CD4-positive, alpha-beta T cell treated with Interleukin-6 at 100 ng/mL for 8 hours (primary cell): ENCODE measurements around the gene TRIP12.
A peak's percentile ranks its signal among the peaks of the same experiment; 100 is the strongest.
"Not testable (repeated sequence)": the region's sequence is repeated elsewhere in the genome, so short reads cannot be mapped to it uniquely, and the experiment has no call there.

Experiments
- DNase-seq: peaks from one replicate; pipeline ENCODE4 v3.0.0-alpha.2; 2020; ENCODE audit warnings: mixed read lengths, low spot score

The TRIP12 gene

DNA sequence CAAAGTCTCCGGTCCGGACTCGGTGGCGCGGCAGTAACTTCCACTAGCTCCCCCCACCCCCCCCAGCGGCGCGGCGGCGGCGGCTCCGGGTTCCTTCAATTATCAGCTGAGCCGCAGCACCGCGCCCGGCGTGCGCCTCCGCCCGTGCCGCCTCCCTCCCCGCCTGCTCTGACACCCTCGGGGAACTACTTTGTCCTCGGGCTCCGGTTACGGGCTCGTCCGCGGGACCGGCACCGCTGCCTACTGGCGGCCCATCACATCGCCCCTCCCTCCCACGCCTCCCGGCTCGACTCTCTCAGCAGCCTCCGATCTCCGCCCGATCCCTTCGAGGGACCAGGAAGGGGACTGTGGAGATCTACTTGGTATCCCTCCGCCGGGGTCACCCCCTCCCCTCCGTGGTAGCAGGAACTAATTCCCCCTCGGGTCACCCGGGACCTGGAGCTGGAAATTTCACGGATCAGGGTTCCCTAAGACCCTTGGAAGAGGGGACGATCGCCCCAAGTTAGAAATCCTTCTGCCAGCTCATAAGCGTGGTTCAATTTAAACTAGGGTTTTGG lies at the start of gene TRIP12:
TRIP12 (minus strand) TSS at position 118 of the 557 bp plus-strand sequence. CDS start 41,930 bp downstream, outside the sequence.
- peak; percentile 85 for DNase-seq

DNA sequence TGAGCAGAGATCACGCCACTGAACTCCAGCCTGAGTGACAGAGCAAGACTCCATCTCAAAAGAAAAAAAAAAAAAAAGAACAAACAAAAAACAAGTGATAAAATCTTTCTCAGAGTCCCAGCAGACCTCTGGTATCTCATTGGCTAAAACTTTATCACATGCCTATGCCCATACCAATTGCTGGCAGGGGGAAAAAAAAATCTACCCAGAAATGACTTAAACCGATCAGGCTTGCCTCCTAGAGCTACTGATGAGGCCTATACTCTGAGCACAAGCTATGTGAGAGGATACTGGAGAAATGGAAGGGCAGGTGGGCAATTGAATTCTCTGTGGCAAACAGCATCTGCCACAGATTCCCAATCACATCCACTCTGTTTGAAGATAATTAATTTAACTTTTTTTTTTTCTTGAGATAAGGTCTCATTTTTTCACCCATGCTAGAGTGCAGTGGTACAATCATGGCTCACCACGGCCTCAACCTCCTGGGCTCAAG lies 49.5 kb upstream of the TRIP12 start:
- no peak for DNase-seq

DNA sequence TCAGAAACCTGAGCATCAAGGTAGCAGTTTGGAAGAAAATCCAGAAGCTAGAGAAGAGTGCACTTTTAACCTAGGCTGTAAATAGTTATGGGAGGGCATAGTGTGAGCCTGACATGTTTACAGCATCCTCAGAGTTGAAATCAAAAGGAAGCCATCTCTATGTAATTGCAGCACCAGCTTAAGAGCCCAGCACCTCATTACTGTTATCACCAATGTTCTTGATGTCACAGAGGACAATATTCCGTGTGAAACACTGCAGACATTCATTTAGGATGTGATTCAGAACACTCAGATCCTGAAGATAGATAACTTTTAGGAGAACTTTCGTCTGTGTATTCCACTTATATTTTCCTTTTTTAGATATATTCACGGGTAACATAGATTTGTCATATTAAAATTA lies 48.6 kb upstream of the TRIP12 start:
- no peak for DNase-seq

DNA sequence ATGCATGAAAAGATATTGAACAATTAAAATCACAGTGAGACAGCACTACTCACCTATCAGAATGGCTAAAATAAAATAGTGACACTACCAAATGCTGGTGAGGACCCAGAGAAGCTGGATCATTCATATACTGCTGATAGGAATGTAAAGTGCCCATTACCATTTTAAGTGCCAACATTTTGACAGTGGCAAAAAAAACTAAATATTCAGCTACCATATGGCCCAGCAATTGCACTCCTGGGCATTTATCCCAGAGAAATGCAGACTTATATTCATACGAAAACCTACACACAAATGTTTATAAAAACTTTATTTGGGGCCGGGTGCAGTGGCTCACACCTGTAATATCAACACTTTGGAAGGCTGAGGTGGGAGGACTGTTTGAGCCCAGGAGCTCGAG lies 48.1 kb upstream of the TRIP12 start:
- no peak for DNase-seq

DNA sequence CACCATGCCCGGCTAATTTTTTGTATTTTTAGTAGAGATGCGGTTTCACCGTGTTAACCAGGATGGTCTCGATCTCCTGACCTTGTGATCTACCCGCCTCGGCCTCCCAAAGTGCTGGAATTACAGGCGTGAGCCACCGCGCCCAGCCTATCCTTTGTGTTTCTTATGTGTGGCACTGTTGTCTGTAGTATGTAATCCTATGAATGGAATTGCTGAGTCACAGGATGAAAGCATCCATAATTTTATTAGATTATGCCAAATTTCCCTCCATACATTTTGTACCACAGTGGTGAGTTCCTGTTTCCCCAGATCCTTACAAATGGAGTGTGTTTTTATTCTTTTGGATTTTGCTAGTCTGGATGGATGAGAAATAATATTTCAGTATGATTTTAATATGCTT lies 41.8 kb upstream of the TRIP12 start:
- not testable (repeated sequence) for DNase-seq

DNA sequence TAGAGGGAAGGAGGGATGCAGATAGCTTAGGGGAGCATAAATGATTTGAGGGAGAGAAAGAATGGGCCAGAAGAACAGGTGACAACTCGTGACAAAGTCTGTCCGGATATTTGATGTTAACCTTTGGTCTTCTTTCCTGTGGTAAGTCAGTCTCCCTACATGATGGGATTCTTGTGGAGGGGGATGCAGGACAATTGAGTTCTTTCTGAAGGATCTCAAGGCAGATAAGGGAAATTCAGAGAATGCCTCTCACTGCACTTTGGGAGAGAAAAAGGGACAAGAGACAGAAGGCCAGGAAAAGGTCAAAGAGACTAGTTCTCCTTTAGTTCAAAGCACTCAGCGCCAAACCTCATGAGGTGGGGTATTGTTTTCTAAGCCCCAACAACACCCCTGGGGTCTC lies 34.7 kb upstream of the TRIP12 start:
- DNase-seq, result no peak

DNA sequence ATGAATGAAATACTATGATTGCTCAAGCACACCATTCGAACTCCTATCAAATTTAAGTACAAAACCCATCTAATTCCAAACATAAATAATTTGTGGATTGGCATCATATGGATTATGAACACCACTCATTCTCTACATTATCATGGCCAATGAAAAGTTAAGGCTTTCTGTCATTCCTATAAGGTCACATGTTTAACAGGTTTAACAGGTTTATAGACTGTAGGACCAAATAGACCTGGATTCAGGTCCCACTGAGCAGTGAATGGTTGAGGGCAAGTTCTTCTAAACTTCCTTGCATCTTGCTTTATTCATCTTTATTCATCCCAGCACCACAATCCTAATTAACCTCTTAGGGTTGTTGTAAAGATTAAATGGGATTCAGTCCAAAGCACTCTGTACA lies 33.9 kb upstream of the TRIP12 start:
- DNase-seq, result no peak

DNA sequence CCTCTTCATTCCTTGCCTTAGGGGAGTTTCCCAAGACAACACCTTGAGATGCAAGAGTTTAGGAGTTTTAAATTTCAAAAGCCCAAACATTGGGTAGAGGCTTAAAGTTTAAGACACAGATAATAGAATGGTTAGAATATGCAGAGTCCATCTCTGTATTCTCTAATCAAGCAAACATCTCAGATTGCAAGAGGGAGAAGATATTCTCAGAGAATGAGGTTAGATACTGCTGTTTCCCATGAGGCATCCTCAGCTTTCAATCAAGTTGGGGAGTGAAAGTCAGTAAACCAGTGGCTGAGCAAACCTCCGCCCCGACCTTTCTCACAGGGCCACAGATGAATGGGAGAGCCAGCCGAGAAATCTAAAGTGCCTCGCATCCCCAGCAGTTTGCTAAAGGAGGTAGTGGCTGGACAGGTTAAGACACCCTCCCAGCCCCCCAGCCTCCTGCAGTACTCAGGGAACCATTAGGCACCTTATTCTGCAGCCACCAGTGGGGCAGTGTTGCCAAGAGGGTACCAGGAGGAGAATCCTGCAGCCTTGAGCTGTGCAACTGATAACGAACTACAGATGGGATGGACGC lies 30.5 kb upstream of the TRIP12 start:
- no peak for DNase-seq

DNA sequence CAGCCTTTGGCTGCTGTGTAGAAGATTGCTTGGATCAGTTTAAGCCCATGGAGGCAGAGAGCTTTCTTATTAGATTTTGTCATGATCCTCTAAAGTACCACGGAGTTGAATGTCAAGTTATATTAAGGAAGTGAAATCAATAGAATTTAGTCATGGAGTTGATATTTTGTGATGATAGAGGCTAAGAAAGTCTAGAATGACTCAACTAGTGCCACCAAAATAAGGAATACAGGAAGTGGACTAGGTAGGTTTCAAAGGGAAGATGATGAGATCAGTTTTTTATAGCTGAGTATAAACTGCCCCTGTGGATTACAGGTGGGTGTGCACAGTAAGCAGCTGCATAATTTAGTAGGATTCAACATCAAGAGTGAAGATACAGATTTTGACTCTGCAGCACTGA lies 25.7 kb upstream of the TRIP12 start:
- no peak for DNase-seq

DNA sequence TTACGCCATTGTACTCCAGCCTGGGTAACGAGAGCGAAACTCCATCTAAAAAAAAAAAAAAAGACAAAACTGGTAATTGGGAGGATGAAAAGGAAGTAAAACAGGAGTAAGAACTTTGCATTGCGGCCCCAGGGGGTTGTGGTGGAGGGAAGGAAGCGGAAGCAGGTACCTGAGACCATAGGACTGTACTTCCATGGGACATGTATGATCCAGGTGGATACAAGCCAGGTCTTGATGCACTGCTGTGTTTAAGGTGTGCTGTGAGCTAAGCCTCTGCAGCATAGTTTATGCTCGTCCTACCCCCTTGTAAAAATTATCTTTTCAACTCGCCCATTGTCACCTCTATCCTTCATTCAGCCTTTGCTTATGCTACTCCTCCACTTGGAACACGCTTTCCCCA lies 24.2 kb upstream of the TRIP12 start:
- no peak for DNase-seq

DNA sequence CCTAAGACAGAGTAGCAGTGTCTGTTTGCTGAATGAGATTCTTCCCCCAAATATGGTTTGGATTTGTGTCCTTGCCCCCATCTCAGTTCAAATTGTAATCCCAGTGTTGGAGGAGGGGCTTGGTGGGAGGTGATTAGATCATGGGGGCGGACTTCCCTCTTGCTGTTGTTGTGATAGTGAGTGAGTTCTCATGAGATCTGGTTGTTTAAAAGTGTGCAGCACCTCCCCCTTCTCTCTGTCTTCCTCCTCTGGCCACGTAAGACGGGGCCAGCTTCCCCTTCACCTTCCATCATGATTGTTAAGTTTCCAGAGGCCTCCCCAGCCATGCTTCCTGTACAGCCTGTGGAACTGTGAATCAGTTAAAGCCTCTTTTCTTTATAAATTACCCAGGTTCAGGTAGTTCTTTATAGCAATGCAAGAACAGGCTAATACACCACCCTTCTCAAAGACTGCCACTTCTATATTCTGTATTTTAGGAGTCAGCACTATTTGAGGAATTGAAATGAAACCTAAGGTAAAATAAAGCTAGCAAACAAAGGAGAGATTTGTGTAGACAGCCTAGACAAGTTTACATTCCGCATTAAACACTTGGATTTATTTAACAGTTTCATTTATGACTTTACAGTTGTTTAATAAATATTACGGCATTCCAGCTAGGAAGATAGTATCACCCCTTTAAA lies 22.1 kb upstream of the TRIP12 start:
- no peak for DNase-seq

DNA sequence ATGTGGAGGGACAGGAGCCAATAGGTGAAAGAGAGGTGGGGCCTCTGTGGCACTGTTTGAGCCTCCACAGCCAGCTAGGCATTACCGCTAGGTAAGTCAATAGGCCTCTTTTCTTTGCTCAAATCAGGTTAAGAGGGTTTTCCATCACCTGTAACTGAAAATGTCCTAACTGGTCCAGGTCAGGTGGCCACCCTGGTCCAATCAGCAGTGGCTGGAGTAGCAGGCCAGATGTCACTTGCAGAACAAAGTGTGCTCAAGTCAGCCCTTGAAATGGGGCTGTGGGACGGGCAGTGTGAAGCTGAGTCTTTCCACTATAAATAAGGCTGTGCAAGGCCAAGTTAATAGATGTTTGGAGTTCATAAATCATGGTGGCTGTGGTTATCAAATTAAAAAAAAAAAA lies 21.4 kb upstream of the TRIP12 start:
- DNase-seq, result no peak

DNA sequence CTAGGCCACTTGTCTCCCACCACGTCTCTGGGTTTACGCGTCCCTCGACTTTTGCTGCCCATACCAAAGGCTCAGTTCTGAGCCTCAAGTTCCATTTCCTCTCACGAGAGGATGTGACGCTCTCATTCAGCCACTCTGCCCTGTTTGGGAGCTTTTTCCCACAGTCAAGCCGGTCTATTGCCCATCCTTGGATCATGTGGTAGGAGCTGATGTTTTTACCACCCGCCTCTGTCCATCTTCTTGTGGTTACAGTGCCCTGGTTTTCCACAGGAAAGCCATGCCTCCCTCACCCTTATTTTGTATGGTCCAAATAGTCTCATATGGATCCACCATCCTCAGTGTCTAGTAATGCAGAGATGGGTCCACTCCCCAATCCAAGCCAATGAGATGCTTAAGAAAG lies 20.9 kb upstream of the TRIP12 start:
- no peak for DNase-seq

DNA sequence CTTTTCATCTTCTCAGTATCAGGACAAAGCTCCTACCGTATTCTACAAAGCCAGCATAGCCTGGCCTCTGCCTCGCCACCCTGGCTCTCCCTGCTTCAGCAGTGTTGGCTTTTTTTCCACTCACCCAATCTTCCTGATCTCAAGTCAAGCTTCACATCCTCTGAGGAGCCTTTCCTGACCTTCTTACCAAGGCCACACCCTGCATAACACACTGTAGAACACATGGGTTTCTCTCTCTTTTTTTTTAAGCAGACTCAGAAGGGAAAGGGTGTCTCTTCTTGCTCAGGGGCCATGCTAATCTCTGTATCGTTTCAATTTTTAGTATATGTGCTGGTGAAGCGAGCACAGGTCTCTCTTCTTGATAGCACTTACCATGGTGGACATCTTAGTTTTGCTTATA lies 15.7 kb upstream of the TRIP12 start:
- DNase-seq, result no peak

DNA sequence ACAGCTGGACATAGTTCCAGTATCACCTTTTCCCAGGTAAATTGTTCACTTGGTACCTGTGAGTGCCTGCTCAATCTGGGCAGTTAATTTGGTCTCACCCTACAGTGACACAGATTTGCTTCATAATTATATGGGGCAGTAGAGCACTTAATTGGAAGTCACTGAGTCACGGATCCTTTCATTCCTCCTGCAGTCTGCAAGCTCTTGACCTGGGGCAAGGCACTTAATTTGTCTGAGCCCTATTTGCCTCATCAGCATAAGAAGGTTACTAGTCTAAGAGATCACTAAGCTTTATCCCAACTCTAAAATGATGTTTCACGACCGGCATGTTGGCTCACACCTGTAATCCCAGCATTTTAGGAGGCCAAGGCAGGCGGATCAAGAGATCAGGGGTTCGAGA lies 9.4 kb upstream of the TRIP12 start:
- no peak for DNase-seq

DNA sequence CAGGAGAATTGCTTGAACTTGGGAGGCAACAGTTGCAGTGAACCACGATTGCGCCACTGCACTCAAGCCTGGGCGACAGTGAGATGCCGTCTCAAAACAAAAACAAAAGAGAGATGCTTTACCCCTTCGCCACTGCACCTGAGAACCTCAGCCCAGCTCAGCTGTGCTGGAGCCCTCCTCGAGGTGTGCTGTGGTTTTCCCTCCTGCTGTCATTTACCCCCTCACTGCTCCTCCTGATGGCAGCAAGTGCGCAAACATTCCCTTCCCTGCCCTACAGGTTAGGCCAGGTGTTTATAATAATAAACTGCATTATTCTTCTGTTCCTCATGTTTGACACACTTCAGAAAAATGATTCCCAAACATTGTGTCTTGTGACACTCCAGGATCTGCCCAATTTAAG lies 8.8 kb upstream of the TRIP12 start:
- DNase-seq, result no peak

DNA sequence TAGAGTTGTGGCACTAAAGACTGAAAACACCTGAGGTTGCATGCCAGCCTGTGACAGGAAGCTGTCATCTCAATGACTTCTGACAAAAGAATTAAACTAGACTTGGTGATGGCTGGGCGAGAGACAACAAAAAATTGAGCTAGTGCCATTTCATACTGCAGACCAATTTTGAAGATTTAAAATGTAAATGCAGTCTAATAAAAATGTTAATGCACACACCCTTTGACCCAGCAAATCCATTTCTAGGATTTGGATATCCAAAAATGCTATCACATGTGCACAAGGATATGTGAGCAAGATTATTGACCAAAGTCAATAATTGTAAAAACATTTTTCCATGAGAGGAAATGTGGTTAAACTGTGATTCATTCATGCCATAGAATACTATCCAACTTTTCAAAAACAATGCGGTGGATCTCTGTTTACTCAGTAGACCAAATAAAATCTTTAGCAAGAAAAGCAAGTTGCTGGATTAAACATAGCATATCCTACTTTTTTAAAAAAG lies 6.1 kb upstream of the TRIP12 start:
- DNase-seq, result no peak

DNA sequence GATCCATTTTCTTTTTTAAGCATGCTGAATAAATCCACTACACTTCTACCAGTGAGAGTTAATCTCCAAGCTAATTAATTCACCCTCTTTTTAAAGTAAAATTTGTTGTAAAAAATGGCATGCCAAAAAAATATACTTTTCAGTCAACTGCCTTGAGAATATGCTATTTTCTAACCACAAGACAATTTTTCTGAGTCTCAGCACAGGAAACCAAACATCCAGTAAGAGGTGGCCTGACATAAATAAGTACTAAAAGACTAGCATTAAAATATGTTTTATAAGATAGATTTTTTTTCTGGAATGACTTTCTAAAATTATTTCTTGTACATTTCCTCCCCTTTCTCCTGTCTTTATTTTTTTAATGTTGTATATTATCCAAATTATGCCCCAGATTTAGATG lies 3.4 kb upstream of the TRIP12 start:
- no peak for DNase-seq

DNA sequence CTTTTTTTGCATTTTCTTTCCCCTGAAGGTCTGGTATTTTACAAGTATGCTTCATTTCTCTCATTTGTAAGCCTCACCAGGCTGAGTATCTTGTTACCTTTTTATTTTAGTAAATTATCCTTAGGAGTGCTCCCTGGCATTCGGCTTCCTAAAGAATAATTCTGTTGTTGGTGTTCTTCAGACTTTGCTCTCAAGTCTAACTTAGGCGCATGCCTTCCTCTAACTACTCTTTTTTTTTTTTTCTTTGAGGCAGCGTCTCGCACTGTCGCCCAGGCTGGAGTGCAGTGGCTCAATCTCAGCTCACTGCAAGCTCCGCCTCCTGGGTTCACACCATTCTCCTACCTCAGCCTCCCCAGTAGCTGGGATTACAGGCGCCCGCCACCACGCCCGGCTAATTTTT lies 2.7 kb upstream of the TRIP12 start:
- not testable (repeated sequence) for DNase-seq

DNA sequence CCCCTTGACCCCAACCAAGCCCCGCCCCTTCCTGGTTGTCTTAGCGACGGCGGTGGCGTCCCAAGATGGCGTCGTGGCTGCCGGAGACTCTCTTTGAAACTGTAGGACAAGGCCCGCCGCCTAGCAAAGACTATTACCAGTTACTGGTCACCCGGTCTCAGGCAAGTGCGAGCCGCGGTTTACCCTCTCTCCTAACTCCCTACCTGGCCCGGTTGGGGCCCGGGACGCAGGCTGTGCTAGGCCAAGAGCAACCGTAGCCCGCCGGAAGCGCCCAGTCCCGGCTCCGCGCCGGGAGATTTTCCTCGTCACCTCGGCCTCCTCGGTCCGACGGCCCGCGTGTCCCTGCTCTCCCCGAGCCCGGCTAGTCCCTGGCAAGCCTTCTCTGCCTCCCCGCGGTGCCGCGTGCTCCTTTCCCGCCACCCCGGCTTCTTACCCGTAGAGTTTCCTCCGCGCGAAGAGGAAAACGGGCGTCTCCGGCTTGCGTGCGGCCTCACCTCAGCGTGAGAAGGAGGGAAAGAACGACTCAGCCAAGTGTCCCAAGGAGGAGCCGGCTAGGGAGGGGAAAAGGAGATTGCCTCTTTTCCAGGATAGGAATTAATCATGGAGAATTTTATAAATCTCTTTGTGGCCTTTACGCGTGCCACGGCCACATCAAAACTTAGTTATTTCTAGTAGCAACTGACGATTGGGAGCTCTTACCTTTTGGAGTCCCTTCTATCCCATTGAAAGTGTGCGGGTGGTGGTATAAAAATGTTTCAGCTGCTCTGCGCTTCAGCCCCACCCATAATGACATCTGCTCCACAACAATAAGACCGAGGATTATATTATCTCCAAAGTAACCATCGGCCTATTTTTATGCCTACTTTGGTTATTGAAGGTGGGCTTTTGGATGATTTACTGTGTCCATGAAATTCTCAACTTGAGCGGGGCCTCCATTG lies 909 bp upstream of the TRIP12 start, which contains the start of gene FBXO36:
FBXO36 (plus strand) TSS at position 55 of the 938 bp plus-strand sequence; CDS start at position 66, 11 bp downstream.
- peak; percentile 79 for DNase-seq

DNA sequence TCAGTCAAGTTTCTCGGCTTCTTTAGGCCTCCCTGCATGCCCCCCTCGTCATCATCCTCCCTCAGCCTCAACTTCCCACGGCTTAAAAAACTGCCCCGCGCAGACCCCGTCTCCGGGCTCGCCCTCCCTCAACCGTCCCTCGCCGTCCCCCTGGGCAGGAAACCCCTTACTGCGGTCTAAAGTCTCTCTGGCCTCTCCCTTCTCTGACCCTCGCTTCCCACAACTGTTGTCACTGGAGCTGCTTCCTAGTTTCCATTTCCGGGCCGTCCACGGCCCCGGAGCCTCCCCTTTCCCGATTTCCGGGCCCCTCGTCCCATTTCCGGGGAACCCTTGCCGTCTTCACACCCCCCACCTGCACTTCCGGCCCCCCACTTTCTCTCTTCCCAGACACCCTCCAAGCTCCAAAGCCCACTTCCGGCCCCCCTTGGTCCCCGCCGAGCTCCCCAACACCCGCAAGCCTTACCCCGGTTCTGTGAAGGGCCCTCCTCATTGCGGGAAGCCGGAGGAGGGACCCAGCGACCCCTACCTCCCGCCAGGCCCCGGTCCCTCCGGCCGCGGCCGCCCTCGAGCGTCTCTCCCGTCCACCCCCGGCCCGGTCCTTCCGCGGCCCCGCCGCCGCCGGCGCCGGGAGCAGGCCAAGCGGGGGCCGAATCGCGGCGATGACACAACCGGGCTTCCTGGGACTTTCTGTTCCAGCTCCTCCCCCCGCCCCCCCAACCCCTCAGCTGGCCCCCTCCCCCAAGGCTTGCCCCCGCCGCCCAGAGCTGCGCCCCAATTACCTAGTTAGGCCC lies 513 bp downstream of the TRIP12 start:
- DNase-seq, result peak; percentile 66
